IPS-18c (cell line): Measurements from ENCODE around the gene DAGLA.

Source experiments
- H3K4me3 ChIP-seq: 2 replicates; pipeline ENCODE4 v1.7.0; 2013; ENCODE audit warnings: low read depth, mild to moderate bottlenecking, low read length, moderate library complexity; ENCODE audit not compliant: insufficient read depth
- H3K9me3 ChIP-seq: one replicate; pipeline ENCODE4 v1.6.1; 2013; ENCODE audit warnings: mild to moderate bottlenecking, low read length, moderate library complexity; ENCODE audit not compliant: control insufficient read depth, insufficient read depth

Gene DAGLA

GRCh38 chr11:61783717-61784505, 103.7 kb downstream of the DAGLA start:
- H3K9me3 ChIP-seq: no peaks in the 10 kb centered on the region
- H3K4me3 ChIP-seq: no peak overlapping the region

GRCh38 chr11:61784506-61784805, 104.3 kb downstream of the DAGLA start:
- no peaks in the 10 kb centered on the region for H3K9me3 ChIP-seq
- H3K4me3 ChIP-seq: no peak overlapping the region

- H3K9me3 ChIP-seq: no peaks in the 10 kb centered on the region
- H3K4me3 ChIP-seq: no peak overlapping the region
Measured at GRCh38 chr11:61785837-61786402, 105.7 kb downstream of the DAGLA start.

DNA sequence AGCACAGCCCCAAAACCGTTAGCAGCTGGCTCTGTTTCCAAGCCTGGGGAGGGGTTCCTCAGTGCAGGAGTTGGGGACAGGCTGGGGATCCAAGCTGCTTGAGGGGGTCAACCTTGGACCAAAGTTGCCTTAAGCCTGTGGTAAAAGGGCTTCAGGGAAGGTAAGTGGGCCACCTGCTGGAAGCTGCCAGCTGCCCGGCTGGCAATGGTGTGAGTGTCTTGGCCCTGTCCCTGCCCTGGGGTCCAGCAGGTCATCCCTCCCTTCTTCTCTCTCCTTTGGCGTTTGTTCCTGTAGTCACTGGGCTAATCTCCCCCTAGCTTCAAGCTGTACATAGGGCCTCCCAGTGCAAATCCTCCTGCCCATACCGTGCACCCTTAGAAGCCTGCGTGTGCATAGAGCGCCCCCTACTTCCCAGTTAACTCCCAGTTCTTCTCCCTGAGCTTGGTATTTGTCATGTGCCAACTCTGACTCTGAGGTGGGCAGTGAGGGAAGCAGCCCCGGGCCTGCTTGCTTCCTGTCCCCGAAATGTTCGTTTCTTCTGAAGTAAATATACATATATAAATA, 107.8 kb downstream of the DAGLA start:
- Histone ChIP-seq H3K9me3 (no peaks in the 10 kb centered on the region), H3K4me3 (no peak overlapping the region)

- Histone ChIP-seq H3K4me3 (peak overlapping the region; percentile 91), H3K9me3 (no peaks in the 10 kb centered on the region)
Measured at GRCh38 chr11:61791737-61792309, 111.6 kb downstream of the DAGLA start.

DNA sequence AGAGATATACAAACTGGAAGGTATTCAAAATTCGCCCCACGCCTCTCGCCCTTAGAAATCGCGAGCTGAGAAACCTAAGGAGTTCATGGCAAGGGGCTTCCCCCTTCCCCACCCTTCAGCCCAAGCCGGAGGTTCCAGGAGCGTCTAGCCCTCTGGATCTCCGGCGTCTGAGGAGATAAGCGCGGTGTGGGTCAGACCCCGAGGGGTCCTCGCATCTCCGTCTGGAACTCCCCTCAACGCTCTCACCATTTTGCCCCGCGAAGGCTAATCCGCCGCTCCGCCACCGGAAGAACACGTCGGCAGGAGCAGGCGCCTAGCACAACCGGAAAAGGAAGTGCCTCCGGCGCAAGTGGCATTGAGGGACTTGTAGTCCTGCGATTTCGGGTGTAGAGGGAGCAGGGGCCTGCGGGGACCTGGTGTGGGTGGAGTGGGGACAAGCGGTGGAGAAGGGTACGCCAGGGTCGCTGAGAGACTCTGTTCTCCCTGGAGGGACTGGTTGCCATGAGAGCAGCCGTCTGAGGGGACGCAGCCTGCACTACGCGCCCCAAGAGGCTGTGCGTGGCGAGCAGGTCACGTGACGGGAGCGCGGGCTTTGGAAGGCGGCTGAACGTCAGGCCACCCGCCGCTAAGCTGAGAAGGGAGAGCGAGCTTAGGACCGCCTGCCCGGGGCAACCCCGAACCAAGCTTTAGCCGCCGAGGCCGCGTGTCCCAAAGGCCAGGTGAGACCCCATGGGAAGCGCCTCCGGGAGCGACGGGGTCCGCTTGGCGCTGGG, 112.3 kb downstream of the DAGLA start, which contains the start of the genes FEN1 and TMEM258:
Gene FEN1 (plus strand): TSS at position 602 of the 773 bp plus-strand sequence. CDS start 2,451 bp downstream, outside the sequence.
Gene TMEM258 (minus strand): TSS at position 290 of the 773 bp plus-strand sequence. CDS start 41 bp downstream, at position 249.
- H3K9me3 ChIP-seq: no peaks in the 10 kb centered on the region

GRCh38 chr11:61793083-61793828, 113.1 kb downstream of the DAGLA start:
- Histone ChIP-seq H3K4me3 (peak overlapping the region; percentile 91), H3K9me3 (no peaks in the 10 kb centered on the region)

More for the DNA sequence above, 112.3 kb downstream of the DAGLA start, which contains the start of the genes FEN1 and TMEM258:
- H3K4me3 ChIP-seq: peak within 1 kb of the TSS; percentile 91

- peak overlapping the region; percentile 91 for H3K4me3 ChIP-seq
Measured at GRCh38 chr11:61793829-61794204, 113.6 kb downstream of the DAGLA start.

DNA sequence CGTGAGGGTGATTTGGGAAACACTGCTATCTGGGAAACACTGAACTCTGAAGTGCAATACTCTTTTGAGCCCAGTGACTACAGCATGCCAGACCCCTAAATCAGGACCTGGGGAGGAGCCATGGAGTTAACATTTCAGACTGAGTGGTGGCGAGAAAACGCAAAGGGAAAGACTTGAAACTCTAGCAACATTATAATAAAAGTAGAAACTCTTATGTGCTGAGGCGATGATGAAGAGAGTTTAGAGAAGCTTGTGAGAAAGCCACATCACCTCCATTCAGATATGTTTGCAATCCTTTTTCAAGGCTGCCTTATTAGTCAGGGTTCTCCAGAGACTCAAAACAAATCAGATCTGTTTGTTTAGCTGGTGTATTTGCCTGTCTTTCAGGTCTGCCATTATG, 114.4 kb downstream of the DAGLA start:
- Histone ChIP-seq H3K9me3 (no peaks in the 10 kb centered on the region), H3K4me3 (no peak overlapping the region)

More at GRCh38 chr11:61793829-61794204, 113.6 kb downstream of the DAGLA start:
- H3K9me3 ChIP-seq: no peaks in the 10 kb centered on the region

- no peaks in the 10 kb centered on the region for H3K9me3 ChIP-seq
- H3K4me3 ChIP-seq: no peak overlapping the region
Measured at GRCh38 chr11:61795459-61795858, 115.3 kb downstream of the DAGLA start.

DNA sequence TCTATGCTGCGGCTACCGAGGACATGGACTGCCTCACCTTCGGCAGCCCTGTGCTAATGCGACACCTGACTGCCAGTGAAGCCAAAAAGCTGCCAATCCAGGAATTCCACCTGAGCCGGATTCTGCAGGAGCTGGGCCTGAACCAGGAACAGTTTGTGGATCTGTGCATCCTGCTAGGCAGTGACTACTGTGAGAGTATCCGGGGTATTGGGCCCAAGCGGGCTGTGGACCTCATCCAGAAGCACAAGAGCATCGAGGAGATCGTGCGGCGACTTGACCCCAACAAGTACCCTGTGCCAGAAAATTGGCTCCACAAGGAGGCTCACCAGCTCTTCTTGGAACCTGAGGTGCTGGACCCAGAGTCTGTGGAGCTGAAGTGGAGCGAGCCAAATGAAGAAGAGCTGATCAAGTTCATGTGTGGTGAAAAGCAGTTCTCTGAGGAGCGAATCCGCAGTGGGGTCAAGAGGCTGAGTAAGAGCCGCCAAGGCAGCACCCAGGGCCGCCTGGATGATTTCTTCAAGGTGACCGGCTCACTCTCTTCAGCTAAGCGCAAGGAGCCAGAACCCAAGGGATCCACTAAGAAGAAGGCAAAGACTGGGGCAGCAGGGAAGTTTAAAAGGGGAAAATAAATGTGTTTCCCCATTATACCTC, 115.8 kb downstream of the DAGLA start:
- Histone ChIP-seq H3K4me3 (no peak overlapping the region), H3K9me3 (no peaks in the 10 kb centered on the region)
